PFSK-1 (cell line): ENCODE data around the gene ATP2B2.

Experiments
- FOXP2 ChIP-seq: optimal IDR thresholded peaks from 2 replicates; pipeline ENCODE3; 2011; ENCODE audit warnings: borderline replicate concordance, control low read depth, inconsistent platforms; ENCODE audit not compliant: insufficient read depth; ENCODE audit errors: extremely low read length, extremely low read depth
- POLR2AphosphoS5 ChIP-seq: IDR thresholded peaks from 2 replicates; pipeline ENCODE4 v1.6.1; 2012; ENCODE audit warnings: low read depth, mild to moderate bottlenecking, control low read depth, low read length, moderate library complexity
- REST ChIP-seq, 2 experiments: IDR thresholded peaks; 2 replicates each; pipeline versions ENCODE4 v1.6.1 to v1.8.0; 2011 to 2012; ENCODE audit warnings: low read depth in 2 of 2, low read length in 2 of 2, control low read depth in 1 of 2, inconsistent platforms in 1 of 2, mild to moderate bottlenecking in 1 of 2, moderate library complexity in 1 of 2; ENCODE audit not compliant: insufficient read depth in 1 of 2
- SIN3A ChIP-seq: IDR thresholded peaks from 2 replicates; pipeline ENCODE4 v1.6.1; 2012; ENCODE audit warnings: mild to moderate bottlenecking, low read length, moderate library complexity, borderline replicate concordance; ENCODE audit not compliant: insufficient read depth
- TAF1 ChIP-seq: IDR thresholded peaks from 2 replicates; pipeline ENCODE4 v1.6.1; 2012; ENCODE audit warnings: low read length, control low read depth, borderline replicate concordance; ENCODE audit not compliant: insufficient read depth

- no peak for TF ChIP-seq REST (IDR thresholded peaks at IDR 0.05; ENCODE audit: insufficient read depth in 1 of 2, low read depth in 2 of 2, low read length in 2 of 2)
- TF ChIP-seq POLR2AphosphoS5 = no peak
- no peak for TF ChIP-seq SIN3A
- no peak for TF ChIP-seq TAF1
- no peak for TF ChIP-seq FOXP2
These were observed 199.2 kb downstream of the ATP2B2 start for GRCh38 chr3:10306156-10306555.
